ENCODE measurements around the gene C4BPA.

C4BPA gene

GRCh38 chr1:207124389-207124788, 20.4 kb downstream of the C4BPA start:
- no peak overlapping the region for H3K4me3 Mint-ChIP-seq
- peaks cover 10% of the 10 kb centered on the region for H3K36me3 Mint-ChIP-seq (ENCODE audit: low read depth)
- H3K27ac Mint-ChIP-seq = no peak overlapping the region
- peaks cover 9% of the 10 kb centered on the region for H3K27me3 Mint-ChIP-seq (ENCODE audit: low read depth)
- H3K4me1 Mint-ChIP-seq (ENCODE audit: low read depth) = no peaks in the 10 kb centered on the region
- H3K9me3 Mint-ChIP-seq = peaks cover 31% of the 10 kb centered on the region

- Mint-ChIP-seq H3K27ac (no peak overlapping the region), H3K27me3 (ENCODE audit: low read depth) (peaks cover 14% of the 10 kb centered on the region), H3K36me3 (ENCODE audit: low read depth) (peaks cover 10% of the 10 kb centered on the region), H3K4me1 (ENCODE audit: low read depth) (no peaks in the 10 kb centered on the region), H3K9me3 (peaks cover 46% of the 10 kb centered on the region), H3K4me3 (no peak overlapping the region)
These were observed 24.4 kb downstream of the C4BPA start for GRCh38 chr1:207128336-207128921.

GRCh38 chr1:207129053-207129452, 25.0 kb downstream of the C4BPA start:
- peaks cover 13% of the 10 kb centered on the region for H3K27me3 Mint-ChIP-seq (ENCODE audit: low read depth)

GRCh38 chr1:207130252-207131036, 26.4 kb downstream of the C4BPA start:
- Mint-ChIP-seq H3K4me3 (no peak overlapping the region), H3K27ac (no peak overlapping the region), H3K4me1 (ENCODE audit: low read depth) (no peaks in the 10 kb centered on the region), H3K27me3 (ENCODE audit: low read depth) (peaks cover 10% of the 10 kb centered on the region), H3K9me3 (peaks cover 51% of the 10 kb centered on the region), H3K36me3 (ENCODE audit: low read depth) (peaks cover 10% of the 10 kb centered on the region)

More at GRCh38 chr1:207129053-207129452, 25.0 kb downstream of the C4BPA start:
- Mint-ChIP-seq H3K36me3 (ENCODE audit: low read depth) (peaks cover 10% of the 10 kb centered on the region), H3K9me3 (peaks cover 46% of the 10 kb centered on the region), H3K27ac (no peak overlapping the region), H3K4me3 (no peak overlapping the region), H3K4me1 (ENCODE audit: low read depth) (no peaks in the 10 kb centered on the region)

- H3K4me1 Mint-ChIP-seq (ENCODE audit: low read depth) = no peaks in the 10 kb centered on the region
- H3K27ac Mint-ChIP-seq = no peak overlapping the region
- H3K27me3 Mint-ChIP-seq (ENCODE audit: low read depth) = peaks cover 10% of the 10 kb centered on the region
- H3K9me3 Mint-ChIP-seq = peaks cover 49% of the 10 kb centered on the region
- no peak overlapping the region for H3K4me3 Mint-ChIP-seq
- peaks cover 10% of the 10 kb centered on the region for H3K36me3 Mint-ChIP-seq (ENCODE audit: low read depth)
These were observed 27.1 kb downstream of the C4BPA start for GRCh38 chr1:207131163-207131562.

GRCh38 chr1:207134581-207134980, 30.5 kb downstream of the C4BPA start:
- Mint-ChIP-seq H3K4me1 (ENCODE audit: low read depth) (no peaks in the 10 kb centered on the region), H3K36me3 (ENCODE audit: low read depth) (no peaks in the 10 kb centered on the region), H3K27ac (no peak overlapping the region), H3K9me3 (peaks cover 34% of the 10 kb centered on the region), H3K27me3 (ENCODE audit: low read depth) (peaks cover 5% of the 10 kb centered on the region), H3K4me3 (no peak overlapping the region)

GRCh38 chr1:207139616-207140015, 35.6 kb downstream of the C4BPA start:
- Mint-ChIP-seq H3K9me3 (peaks cover 18% of the 10 kb centered on the region), H3K27ac (no peak overlapping the region), H3K4me1 (ENCODE audit: low read depth) (no peaks in the 10 kb centered on the region), H3K27me3 (ENCODE audit: low read depth) (no peaks in the 10 kb centered on the region), H3K36me3 (ENCODE audit: low read depth) (no peaks in the 10 kb centered on the region), H3K4me3 (no peak overlapping the region)

GRCh38 chr1:207140536-207140935, 36.5 kb downstream of the C4BPA start:
- Mint-ChIP-seq H3K27ac (no peak overlapping the region), H3K9me3 (peaks cover 15% of the 10 kb centered on the region), H3K4me1 (ENCODE audit: low read depth) (no peaks in the 10 kb centered on the region), H3K4me3 (no peak overlapping the region), H3K36me3 (ENCODE audit: low read depth) (no peaks in the 10 kb centered on the region), H3K27me3 (ENCODE audit: low read depth) (no peaks in the 10 kb centered on the region)

GRCh38 chr1:207145401-207146058, 41.5 kb downstream of the C4BPA start:
- no peaks in the 10 kb centered on the region for H3K4me1 Mint-ChIP-seq (ENCODE audit: low read depth)
- no peak overlapping the region for H3K27ac Mint-ChIP-seq
- H3K9me3 Mint-ChIP-seq = peaks cover 13% of the 10 kb centered on the region
- H3K27me3 Mint-ChIP-seq (ENCODE audit: low read depth) = no peaks in the 10 kb centered on the region
- H3K4me3 Mint-ChIP-seq = no peak overlapping the region
- H3K36me3 Mint-ChIP-seq (ENCODE audit: low read depth) = no peaks in the 10 kb centered on the region

GRCh38 chr1:207151920-207152319, 47.9 kb downstream of the C4BPA start:
- no peak overlapping the region for H3K4me3 Mint-ChIP-seq
- peaks cover 3% of the 10 kb centered on the region for H3K27me3 Mint-ChIP-seq (ENCODE audit: low read depth)
- H3K36me3 Mint-ChIP-seq (ENCODE audit: low read depth) = peaks cover 6% of the 10 kb centered on the region
- peaks cover 30% of the 10 kb centered on the region for H3K9me3 Mint-ChIP-seq
- H3K27ac Mint-ChIP-seq = no peak overlapping the region
- no peaks in the 10 kb centered on the region for H3K4me1 Mint-ChIP-seq (ENCODE audit: low read depth)

GRCh38 chr1:207152792-207153468, 48.9 kb downstream of the C4BPA start:
- Mint-ChIP-seq H3K9me3 (peaks cover 22% of the 10 kb centered on the region), H3K36me3 (ENCODE audit: low read depth) (peaks cover 6% of the 10 kb centered on the region), H3K4me3 (no peak overlapping the region), H3K27ac (no peak overlapping the region), H3K27me3 (ENCODE audit: low read depth) (peaks cover 7% of the 10 kb centered on the region), H3K4me1 (ENCODE audit: low read depth) (no peaks in the 10 kb centered on the region)

GRCh38 chr1:207155028-207155427, 51.0 kb downstream of the C4BPA start:
- Mint-ChIP-seq H3K36me3 (ENCODE audit: low read depth) (peaks cover 6% of the 10 kb centered on the region), H3K27me3 (ENCODE audit: low read depth) (peaks cover 15% of the 10 kb centered on the region), H3K27ac (no peak overlapping the region), H3K4me1 (ENCODE audit: low read depth) (no peaks in the 10 kb centered on the region), H3K4me3 (no peak overlapping the region), H3K9me3 (peaks cover 22% of the 10 kb centered on the region)

GRCh38 chr1:207156095-207156494, 52.1 kb downstream of the C4BPA start:
- no peak overlapping the region for H3K27ac Mint-ChIP-seq
- no peaks in the 10 kb centered on the region for H3K4me1 Mint-ChIP-seq (ENCODE audit: low read depth)
- H3K4me3 Mint-ChIP-seq = no peak overlapping the region
- peaks cover 19% of the 10 kb centered on the region for H3K9me3 Mint-ChIP-seq
- peaks cover 5% of the 10 kb centered on the region for H3K36me3 Mint-ChIP-seq (ENCODE audit: low read depth)
- H3K27me3 Mint-ChIP-seq (ENCODE audit: low read depth) = peaks cover 24% of the 10 kb centered on the region

GRCh38 chr1:207156826-207157225, 52.8 kb downstream of the C4BPA start:
- H3K4me3 Mint-ChIP-seq = no peak overlapping the region

More at GRCh38 chr1:207156826-207157225, 52.8 kb downstream of the C4BPA start:
- Mint-ChIP-seq H3K27ac (no peak overlapping the region), H3K4me1 (ENCODE audit: low read depth) (no peaks in the 10 kb centered on the region), H3K36me3 (ENCODE audit: low read depth) (no peaks in the 10 kb centered on the region), H3K27me3 (ENCODE audit: low read depth) (peaks cover 29% of the 10 kb centered on the region), H3K9me3 (peaks cover 12% of the 10 kb centered on the region)
